Hepatocyte (in vitro differentiated cells): ENCODE measurements around the gene BDKRB1.

Source experiments
- CTCF ChIP-seq: fragments of 200-600 bp; sonication (generic); IDR thresholded peaks from 2 replicates; pipeline ENCODE4 v1.5.1; 2016; ENCODE audit warnings: antibody characterized with exemption, mild to moderate bottlenecking; ENCODE audit not compliant: poor library complexity
- EZH2 ChIP-seq: fragments of 200-600 bp; sonication (generic); IDR thresholded peaks from 2 replicates; pipeline ENCODE4 v1.6.1; 2016; ENCODE audit warnings: antibody characterized with exemption, mild to moderate bottlenecking, borderline replicate concordance

- no peak for TF ChIP-seq EZH2
- no peak for TF ChIP-seq CTCF
Measured at GRCh38 chr14:96267336-96267735, 11.3 kb downstream of the BDKRB1 start.
